K562 (cell line): ENCODE data around the gene BCL10. TPM values are rescaled to one million over a fixed set of nuclear protein-coding genes. Genes with fewer than 3 reads are reported as not detected.

Experiments used
- ATAC-seq: fragments of 200-7000 bp; cut with Tn5 transposase; 3 replicates; pipeline ENCODE4 v1.9.1; 2020; ENCODE audit warnings: moderate library complexity
- BruUV-seq: library from RNA; stranded (reverse); fragments of 400-500 nt; replicated peaks from 2 replicates; lab custom pipeline; 2021; lab: Mats Ljungman, UMichigan
- CTCF ChIA-PET: fragments of 300-600 bp; formaldehyde crosslinking; extraction: SDS; loops from one replicate; lab custom pipeline; 2021; ENCODE audit warnings: low intra/inter-chr PET ratio; lab: Yijun Ruan, JAX
- POLR2A ChIA-PET: fragments of 300-600, 350-650 bp; sonication (Branson Sonifier 250); formaldehyde crosslinking; extraction: SDS; loops from one replicate; lab custom pipeline; 2021; ENCODE audit warnings: antibody characterized with exemption, inconsistent platforms; lab: Yijun Ruan, JAX
- DNase-seq, 4 experiments: peaks; one replicate each; pipeline versions ENCODE4 v3.0.0 to v3.0.0-alpha.2; 2011 to 2018; ENCODE audit warnings: low spot score in 3 of 4, mixed read lengths in 3 of 4; ENCODE audit errors: extremely low read depth in 1 of 4
- FAIRE-seq: peaks from 2 replicates; lab custom pipeline; 2011; peaks lifted over from hg19 to GRCh38; lab: Jason Lieb, UNC
- H2AFZ ChIP-seq: 2 replicates; pipeline ENCODE4 v1.6.0; 2011; ENCODE audit warnings: low read depth, low read length, control low read depth, inconsistent platforms
- H3K27ac ChIP-seq: fragments of 200-600 bp; 3 replicates; pipeline ENCODE4 v1.8.0; 2011; ENCODE audit warnings: low read depth, mild to moderate bottlenecking, control low read depth, inconsistent platforms, low read length, moderate library complexity, mixed read lengths; ENCODE audit errors: extremely low read depth
- H3K27me3 ChIP-seq, 2 experiments: fragments of 300-600 bp in 1 of 2; 2 replicates in 1 of 2; 3 replicates in 1 of 2; pipeline versions ENCODE4 v1.6.0 to v1.8.0; 2011; ENCODE audit warnings: inconsistent platforms in 2 of 2, low read length in 2 of 2, mild to moderate bottlenecking in 1 of 2, mixed read lengths in 1 of 2, moderate library complexity in 1 of 2; ENCODE audit not compliant: control insufficient read depth in 2 of 2, insufficient read depth in 2 of 2
- H3K36me3 ChIP-seq: fragments of 300-600 bp; 3 replicates; pipeline ENCODE4 v1.8.0; 2011; ENCODE audit warnings: mild to moderate bottlenecking, low read length, inconsistent platforms; ENCODE audit not compliant: control insufficient read depth, insufficient read depth
- H3K4me1 ChIP-seq, 2 experiments: fragments of 200-600 bp in 1 of 2; replicated peaks in 1 of 2; 2 replicates in 1 of 2; 3 replicates in 1 of 2; pipeline versions ENCODE4 v1.5.1 to v1.8.0; 2011; ENCODE audit warnings: inconsistent platforms in 2 of 2, low read length in 2 of 2, mild to moderate bottlenecking in 1 of 2, mixed read lengths in 1 of 2, moderate library complexity in 1 of 2; ENCODE audit not compliant: control insufficient read depth in 2 of 2, insufficient read depth in 2 of 2
- H3K4me2 ChIP-seq: 2 replicates; pipeline ENCODE4 v1.6.1; 2011; ENCODE audit warnings: low read length, control low read depth, inconsistent platforms, mixed read lengths; ENCODE audit not compliant: insufficient read depth
- H3K4me3 ChIP-seq: fragments of 200-600 bp; sonication (generic), shearing (Covaris generic); 2 replicates; pipeline ENCODE4 v1.5.1; 2016; ENCODE audit warnings: control low read depth, inconsistent platforms
- H3K79me2 ChIP-seq: fragments of 200-600 bp; 3 replicates; pipeline ENCODE4 v1.8.0; 2011; ENCODE audit warnings: low read length, inconsistent platforms; ENCODE audit not compliant: control insufficient read depth, insufficient read depth
- H3K9ac ChIP-seq, 2 experiments: 2 replicates each; pipeline versions ENCODE4 v1.6.0 to v1.6.1; 2011; ENCODE audit warnings: low read depth in 2 of 2, low read length in 2 of 2, control low read depth in 1 of 2, inconsistent platforms in 1 of 2, mild to moderate bottlenecking in 1 of 2, mixed read lengths in 1 of 2; ENCODE audit not compliant: insufficient read depth in 1 of 2
- H3K9me1 ChIP-seq: one replicate; pipeline ENCODE4 v1.6.0; 2011; ENCODE audit warnings: inconsistent platforms, mild to moderate bottlenecking, low read length, moderate library complexity; ENCODE audit not compliant: control insufficient read depth, insufficient read depth
- H3K9me3 ChIP-seq: replicated peaks from 2 replicates; pipeline ENCODE4 v1.5.1; 2011; ENCODE audit warnings: low read depth, low read length, inconsistent platforms; ENCODE audit not compliant: control insufficient read depth, insufficient read depth
- H4K20me1 ChIP-seq: replicated peaks from 2 replicates; pipeline ENCODE4 v1.6.1; 2011; ENCODE audit warnings: low read length, inconsistent platforms, mixed read lengths; ENCODE audit not compliant: control insufficient read depth, insufficient read depth
- ARID3B ChIP-seq: fragments of 250-450 bp; sonication (Bioruptor Pico); IDR thresholded peaks from 2 replicates; pipeline ENCODE4 v1.4.0; 2020; ENCODE audit warnings: borderline replicate concordance
- RAD21 ChIP-seq, 2 experiments: fragments of 250-450 bp in 1 of 2; fragments of 450-650 bp in 1 of 2; sonication (Bioruptor Pico) in 1 of 2; formaldehyde crosslinking in 1 of 2; IDR thresholded peaks in 1 of 2; conservative IDR thresholded peaks in 1 of 2; 2 replicates each; pipeline versions ENCODE4 v1.4.0 to v1.8.0; 2020 to 2022; ENCODE audit warnings: mild to moderate bottlenecking in 2 of 2, moderate library complexity in 1 of 2
- ZKSCAN8 ChIP-seq: fragments of 200-800 bp; sonication (Bioruptor generic); IDR thresholded peaks from 2 replicates; pipeline ENCODE4 v1.6.1; 2016; ENCODE audit warnings: missing genetic modification characterization, missing compliant biosample characterization
- ZNF644 ChIP-seq: fragments of 200-800 bp; sonication (Bioruptor generic); IDR thresholded peaks from 2 replicates; pipeline ENCODE4 v1.6.1; 2016; ENCODE audit warnings: low read depth, missing genetic modification characterization, missing compliant biosample characterization
- ZNF655 ChIP-seq: fragments of 250-450 bp; sonication (Bioruptor Pico); IDR thresholded peaks from 2 replicates; pipeline ENCODE4 v1.5.0; 2021
- WGBS: fragments of 100-300 bp; shearing (Covaris generic); methylation state at CpG from one replicate; pipeline ENCODE4 v1.1.6; 2016; ENCODE audit warnings: low coverage, mixed read lengths; ENCODE audit not compliant: insufficient coverage; ENCODE audit errors: missing lambda C conversion rate; 5-methylcytosine and 5-hydroxymethylcytosine counted together
- in situ Hi-C: fragments of 300-500 bp; cut with MboI; formaldehyde crosslinking; loops from 4 replicates; pipeline ENCODE4 v1.15.0; 2018; ENCODE audit warnings: inconsistent platforms, mixed read lengths
- intact Hi-C: fragments of 100-400 bp; cut with micrococcal nuclease; formaldehyde crosslinking; loops from 2 replicates; pipeline ENCODE4 v1.14.2; 2022
- polyA plus RNA-seq, 8 experiments: library from polyadenylated mRNA; depleted of rRNA in 4 of 8; stranded (reverse) in 5 of 8; unstranded in 3 of 8; fragments of >200 nt; fragmentation: Nextera tagmentation in 2 of 8; fragmentation: Illumina TruSeq in 1 of 8; extraction: Ambion mirVana in 2 of 8; extraction: Trizol in 1 of 8; gene quantifications; 2 replicates each; pipeline versions ENCODE4 v1.2.1 to v1.2.3, GENCODE V29; 2011 to 2014; ENCODE audit warnings: inconsistent platforms in 1 of 8, missing spikeins in 1 of 8
- total RNA-seq, 7 experiments: library from RNA; depleted of rRNA in 6 of 7; stranded (reverse); fragments of >200 nt in 6 of 7; fragmentation: Illumina TruSeq in 2 of 7; extraction: Trizol in 2 of 7; gene quantifications; 2 replicates each; pipeline versions ENCODE4 v1.2.1 to v1.2.3, GENCODE V29; 2011 to 2021; ENCODE audit warnings: low replicate concordance in 1 of 7

BCL10 gene
- total and polyA plus RNA-seq, 9 of the 15 experiments (the other 6 are each of a cell fraction or from before 2014, with no cell fraction given): 8.0 to 19.4 (median 12.3) TPM

DNA sequence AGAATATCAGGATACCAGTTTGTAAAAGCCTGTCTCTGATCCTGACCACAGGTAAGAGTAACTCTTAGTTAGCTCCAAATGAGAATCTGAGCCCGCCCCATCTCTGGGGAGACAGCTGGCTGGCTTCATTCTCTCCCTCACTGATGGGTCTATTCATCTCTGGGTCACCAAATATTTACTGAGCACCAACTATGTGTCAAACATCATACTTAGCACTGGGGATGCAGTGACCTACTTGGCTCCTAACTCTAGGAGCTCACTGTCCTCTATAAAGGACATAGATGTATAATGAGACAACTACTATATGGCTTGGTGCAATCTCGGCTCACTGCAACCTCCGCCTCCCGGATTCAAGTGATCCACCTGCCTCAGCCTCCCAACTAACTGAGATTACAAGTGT lies 29.8 kb upstream of the BCL10 start:
- no peak for ATAC-seq
- in situ Hi-C loops: loop anchor here (5.0 to 10.0 kb wide), 2 partner anchors 271 to 389 kb away; no protein-coding TSS in a partner anchor
- Histone ChIP-seq H4K20me1 (no peaks in the 10 kb centered on the region), H3K4me1 (no peaks in the 10 kb centered on the region)
- POLR2A ChIA-PET: interaction anchor here (1.3 kb wide), 1 partner anchor 275 kb away, joined by 3 read pairs; the partner anchor contains the start of gene CCN1
- TF ChIP-seq ZNF655 (CRISPR knock-in tag) (no peak), ZKSCAN8 (no peak), RAD21 (CRISPR knock-in tag; conservative IDR thresholded peaks at IDR 0.05 in 1 of 2, IDR thresholded peaks at IDR 0.05 in 1 of 2) (no peak), ZNF644 (tag) (no peak), ARID3B (CRISPR knock-in tag) (no peak)
- TF ChIP-seq, all 486 proteins: peak for 0
- WGBS: 0% methylated on average over 4 of the region's 4 CpGs
- DNase-seq: no peak
- H3K9me3 ChIP-seq: no peaks in the 10 kb centered on the region
- H3K4me3 ChIP-seq: no peak overlapping the region
- no TSS peak for BruUV-seq
- peaks cover 0 to 8% of the 10 kb centered on the region in 2 experiments; a peak in 3 of 5 replicates for H3K27me3 ChIP-seq
- FAIRE-seq: no peak
- H3K4me2 ChIP-seq: no peak overlapping the region
- H3K9ac ChIP-seq: no peak overlapping the region
- H3K36me3 ChIP-seq: no peaks in the 10 kb centered on the region
- CTCF ChIA-PET: no interaction called here
- H3K27ac ChIP-seq: no peak overlapping the region
- intact Hi-C loops: loop anchor here (10.0 kb wide), 1 partner anchor 399 kb away; the partner anchor contains the start of gene ZNHIT6
- H2AFZ ChIP-seq: no peak overlapping the region
- no peaks in the 10 kb centered on the region for H3K9me1 ChIP-seq
- no peaks in the 10 kb centered on the region for H3K79me2 ChIP-seq
